GM19035 (cell line): Measurements from ENCODE around the gene GPR15.
A peak's percentile ranks its signal among the peaks of the same experiment; 100 is the strongest.
"Not testable (repeated sequence)": the region's sequence is repeated elsewhere in the genome, so short reads cannot be mapped to it uniquely, and the experiment has no call there.

Source experiments
- ATAC-seq: cut with Tn5 transposase; IDR thresholded peaks from one replicate; pipeline ENCODE4 v1.9.1; 2021; ENCODE audit not compliant: unreplicated experiment

GPR15 gene

DNA sequence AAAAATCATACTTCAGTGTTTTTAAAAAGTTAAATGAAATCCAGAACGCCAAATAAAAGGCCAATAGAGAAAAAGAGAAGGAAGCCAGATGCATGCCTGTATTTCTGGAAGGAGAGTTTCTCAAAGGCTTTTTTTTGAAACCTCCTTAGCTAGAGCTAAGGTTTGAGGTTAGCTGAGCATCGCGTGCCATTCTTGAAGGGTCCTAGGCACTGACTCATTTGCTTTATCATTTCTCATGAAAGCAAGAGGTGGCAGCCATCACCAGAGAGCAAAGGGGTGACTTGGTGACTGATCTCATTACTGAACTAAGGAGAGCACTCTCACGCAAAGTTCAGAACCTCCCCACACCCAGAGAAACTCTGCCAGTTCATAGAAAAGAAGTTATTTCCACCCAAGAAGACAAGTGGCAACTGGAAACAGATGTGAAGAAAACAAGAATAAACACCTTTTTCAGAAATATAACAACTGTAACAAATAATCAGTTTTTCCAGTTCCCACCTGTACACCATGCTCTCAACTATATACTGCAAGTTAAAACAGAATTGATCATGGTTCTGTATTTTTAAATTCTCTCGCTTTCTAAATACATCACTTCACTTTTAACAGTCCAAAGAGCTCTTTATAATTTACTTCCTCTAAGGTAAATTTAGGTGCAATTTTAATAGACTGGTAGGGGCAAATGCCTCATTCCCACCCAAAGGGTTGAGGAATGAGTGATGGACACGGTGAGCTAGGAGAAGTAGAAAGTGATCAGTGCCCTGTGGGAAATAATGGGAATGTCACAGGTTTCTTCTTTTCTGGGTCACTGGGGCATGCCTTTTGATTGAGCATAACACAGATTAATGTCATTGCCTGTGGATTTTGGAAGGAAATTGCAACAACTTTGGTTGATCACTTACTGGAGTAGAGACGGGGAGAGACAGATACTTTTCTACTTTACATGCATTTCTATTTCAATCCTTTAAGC is 24.7 kb downstream of the GPR15 start:
- ATAC-seq, result peak; percentile 77

DNA sequence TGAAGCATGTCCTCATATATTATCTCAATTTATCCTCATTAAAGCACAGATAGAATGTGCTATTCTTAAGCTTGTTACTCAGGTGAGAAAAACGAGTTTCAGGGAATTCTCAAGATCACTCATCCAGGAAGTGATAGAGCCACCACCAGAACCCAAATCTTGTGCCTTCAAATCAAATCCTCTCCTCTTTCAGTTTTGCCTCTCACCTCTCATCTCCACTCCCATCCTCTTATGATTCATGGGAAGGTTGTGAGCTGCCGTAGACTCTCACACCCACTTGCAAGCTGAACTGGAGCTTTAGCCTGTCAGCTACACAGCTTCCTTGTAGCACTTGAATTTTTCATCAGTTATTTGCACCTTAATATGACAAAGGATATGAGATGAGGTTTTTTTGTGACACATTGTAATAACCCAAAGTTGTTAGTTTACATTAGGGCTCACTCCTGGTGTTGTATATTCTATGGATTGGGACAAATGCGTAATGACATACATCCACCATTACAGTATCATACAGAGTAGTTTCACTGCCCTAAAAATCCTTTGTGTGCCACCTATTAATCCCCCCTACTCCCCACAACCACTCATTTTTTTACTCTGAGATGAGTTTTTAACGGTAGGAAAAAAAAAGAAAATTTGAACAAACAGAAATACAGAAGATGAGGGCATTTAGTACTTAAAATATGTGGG is 25.7 kb downstream of the GPR15 start:
- no peak for ATAC-seq

DNA sequence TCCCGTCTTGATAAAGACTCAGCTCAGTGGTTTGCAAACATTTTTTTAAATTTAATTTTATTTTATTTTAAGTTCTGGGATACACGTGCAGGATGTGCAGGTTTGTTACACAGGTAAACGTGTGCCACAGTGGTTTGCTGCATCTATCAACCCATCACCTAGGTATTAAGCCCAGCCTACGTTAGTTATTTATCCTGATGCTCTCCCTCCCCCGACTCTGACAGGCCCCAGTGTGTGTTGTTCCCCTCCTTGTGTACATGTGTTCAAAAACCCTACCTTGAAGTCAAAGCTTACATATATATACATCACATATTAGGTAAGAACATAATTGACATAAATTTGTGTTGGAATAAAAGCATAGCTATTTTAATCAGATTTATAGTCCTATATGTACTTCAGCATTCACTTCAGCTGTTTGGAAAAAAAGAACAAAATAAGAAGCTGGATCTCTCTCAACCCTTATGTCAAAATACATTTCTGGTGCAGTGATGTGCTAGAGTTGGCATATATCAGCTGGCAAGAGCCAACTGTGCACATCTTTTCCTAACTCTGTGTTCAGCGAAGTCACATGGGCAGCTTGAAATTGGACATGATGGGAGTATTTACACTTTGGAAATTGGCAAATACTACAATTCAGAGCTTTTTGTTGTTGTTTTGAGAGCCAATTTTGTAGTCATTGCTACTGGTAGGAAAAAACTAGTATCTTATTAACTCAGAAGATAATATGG is 26.5 kb downstream of the GPR15 start:
- ATAC-seq, result no peak

DNA sequence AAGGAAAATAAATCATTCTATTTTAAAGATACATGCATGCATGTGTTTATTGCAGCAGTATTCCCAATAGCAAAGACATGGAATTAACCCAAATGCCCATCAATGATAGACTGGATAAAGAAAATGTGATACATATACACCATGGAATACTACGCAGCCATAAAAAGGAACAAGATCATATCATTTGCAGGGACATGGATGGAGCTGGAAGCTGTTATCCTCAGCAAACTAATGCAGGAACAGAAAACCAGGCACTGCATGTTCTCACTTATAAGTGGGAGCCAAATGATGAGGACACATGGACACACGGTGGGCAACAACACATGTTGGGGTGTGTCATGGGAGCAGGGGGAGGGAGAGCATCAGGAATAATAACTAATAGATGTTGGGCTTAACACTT is 28.0 kb downstream of the GPR15 start:
- ATAC-seq, result not testable (repeated sequence)

DNA sequence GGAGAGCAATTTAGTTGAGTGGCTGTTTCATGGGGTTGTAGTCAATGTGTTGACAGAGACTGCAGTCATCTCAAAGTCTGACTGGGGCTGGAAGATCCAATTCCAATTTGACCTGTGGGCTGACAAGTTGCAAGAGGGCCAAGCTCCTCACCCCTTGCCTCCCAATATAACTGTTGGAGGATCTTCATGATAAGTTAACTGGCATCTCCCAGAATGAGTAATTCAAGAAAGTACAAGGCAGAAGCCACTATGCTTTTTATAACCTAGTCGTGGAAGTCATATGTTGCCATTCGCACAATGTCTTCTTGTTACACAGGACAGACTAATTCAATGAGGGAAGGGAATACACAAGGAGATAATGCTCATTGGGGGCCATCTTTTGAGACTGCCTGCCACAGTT is 29.1 kb downstream of the GPR15 start:
- no peak for ATAC-seq

DNA sequence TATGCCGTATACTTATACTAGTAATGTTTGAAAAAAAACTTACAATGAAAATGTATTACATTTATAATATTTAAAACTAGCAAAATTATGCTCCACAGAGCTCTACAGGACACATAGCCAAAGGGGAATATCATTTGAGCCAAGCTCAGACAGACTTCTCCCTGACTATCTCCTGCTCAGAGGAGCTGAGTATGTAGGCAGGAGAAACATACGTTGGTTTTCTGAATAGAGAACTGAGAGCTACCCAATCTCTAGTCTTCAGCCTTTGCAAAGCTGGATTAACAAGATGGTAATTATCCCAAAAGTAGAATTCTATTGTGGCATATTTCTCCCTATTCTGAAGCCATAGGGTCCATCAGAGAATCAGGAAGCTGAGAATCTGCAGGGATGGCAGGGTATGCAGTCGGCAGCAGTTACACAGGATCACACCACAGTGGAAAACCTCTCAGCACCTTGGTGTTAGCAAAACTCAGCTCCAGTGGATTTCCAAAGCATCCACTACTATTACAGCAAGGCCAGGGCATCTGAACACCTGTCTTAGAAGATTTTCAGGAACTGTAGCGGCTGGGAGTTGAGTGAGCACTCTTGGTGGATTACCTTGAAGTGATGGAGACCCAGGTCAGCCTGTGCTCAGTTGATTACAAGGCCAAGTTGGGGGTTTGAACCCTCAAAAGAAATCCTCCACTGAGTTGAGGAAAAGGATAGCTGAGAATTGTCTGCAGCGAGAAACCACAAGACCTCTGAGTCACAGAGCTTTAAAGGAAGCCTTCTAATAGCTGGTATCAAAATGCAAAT is 30.1 kb downstream of the GPR15 start:
- no peak for ATAC-seq

DNA sequence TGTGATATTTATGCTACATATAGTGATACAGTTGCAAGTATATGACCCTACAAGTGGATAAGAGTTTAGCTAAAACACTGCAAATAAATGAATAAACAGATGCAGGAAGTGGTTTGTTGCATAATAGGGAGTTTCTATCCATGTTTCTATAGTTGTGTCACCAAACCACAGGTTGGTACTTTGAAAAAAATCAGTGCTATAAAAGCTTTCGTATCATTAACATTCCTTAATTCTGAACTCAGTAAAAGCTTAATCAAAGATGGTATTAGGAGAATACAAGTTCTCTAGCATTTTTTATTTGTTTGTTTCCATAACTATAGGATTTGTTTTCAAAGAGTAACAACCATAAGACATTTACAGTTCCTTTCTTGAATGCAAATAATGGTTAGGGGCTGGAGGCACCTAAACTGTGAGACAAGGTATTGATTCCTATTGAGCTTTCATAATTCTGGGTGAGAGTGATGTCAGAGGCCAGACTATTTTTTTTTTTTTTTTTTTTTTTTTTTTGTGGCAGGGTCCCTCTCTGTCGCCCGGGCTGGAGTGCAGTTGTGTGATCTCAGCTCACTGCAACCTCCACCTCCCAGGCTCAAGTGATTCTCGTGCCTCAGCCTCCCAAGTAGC is 32.0 kb downstream of the GPR15 start:
- ATAC-seq, result peak; percentile 67

DNA sequence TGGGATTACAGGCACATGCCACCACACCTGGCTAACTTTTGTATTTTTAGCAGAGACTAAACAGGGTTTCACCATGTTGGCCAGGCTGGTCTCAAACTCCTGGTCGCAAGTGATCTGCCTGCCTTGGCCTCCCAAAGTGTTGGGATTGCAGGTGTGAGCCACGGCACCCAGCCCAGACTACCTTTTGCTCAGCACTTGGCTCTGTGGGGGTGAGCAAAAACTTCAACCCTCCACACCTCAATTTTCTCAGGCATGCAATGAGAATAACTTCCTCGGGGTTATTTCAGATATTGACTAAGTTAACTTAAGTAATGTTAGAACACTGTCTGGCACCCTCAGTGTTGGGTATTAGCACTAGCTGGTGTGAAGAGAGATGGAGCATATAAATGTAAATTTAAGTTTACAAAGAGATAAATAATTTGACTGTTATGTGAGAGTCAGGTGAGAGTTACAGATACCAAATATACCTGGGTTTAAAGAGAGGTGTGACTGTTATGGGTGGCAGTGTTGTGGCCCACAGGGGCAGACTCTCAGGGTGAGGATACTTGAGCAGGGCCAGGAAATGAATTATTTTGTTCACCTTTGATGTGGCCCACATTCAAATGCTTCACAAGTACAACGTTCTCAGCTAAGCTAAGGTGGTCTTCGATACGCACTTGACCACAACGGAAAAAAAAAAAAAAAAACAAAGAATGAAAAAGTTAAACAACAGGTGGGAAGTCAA is 32.7 kb downstream of the GPR15 start:
- peak; percentile 14 for ATAC-seq

DNA sequence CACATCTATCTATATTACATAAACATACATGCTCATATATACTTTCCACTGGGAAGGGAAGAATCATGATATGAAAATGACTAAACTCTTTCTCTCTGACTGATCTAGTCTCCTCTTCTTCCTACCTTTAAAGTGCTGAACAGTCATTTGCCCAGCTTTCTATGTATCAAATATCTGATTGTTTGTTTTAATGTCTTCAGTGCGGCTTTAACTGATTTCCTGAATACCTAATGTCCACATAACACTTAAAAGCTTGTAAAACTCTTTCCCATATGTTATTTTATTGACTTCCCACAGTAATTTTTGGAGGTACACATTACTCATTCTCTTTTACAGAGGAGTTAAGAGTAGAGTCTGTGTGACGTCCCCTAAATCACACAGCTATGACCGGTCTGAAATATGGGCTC is 33.5 kb downstream of the GPR15 start:
- no peak for ATAC-seq

DNA sequence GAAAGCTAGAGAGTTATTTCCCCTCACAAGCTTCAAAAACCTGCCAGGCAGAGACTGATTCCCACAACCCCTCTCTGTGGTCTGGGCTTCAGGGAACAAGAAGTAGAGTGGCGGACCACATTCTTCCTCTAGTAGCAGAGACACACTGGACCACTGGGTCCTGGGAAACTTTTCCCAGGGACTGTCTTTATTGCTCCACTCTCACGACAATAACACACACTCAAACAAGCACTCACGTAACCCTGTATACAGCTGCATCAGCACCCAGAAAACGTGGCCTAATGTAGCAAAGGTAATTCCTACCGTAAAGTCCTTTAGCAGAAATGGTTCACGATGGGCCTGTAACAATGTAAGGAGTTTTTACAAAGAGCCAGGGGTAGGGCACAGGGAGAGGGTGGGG is 34.1 kb downstream of the GPR15 start:
- no peak for ATAC-seq

DNA sequence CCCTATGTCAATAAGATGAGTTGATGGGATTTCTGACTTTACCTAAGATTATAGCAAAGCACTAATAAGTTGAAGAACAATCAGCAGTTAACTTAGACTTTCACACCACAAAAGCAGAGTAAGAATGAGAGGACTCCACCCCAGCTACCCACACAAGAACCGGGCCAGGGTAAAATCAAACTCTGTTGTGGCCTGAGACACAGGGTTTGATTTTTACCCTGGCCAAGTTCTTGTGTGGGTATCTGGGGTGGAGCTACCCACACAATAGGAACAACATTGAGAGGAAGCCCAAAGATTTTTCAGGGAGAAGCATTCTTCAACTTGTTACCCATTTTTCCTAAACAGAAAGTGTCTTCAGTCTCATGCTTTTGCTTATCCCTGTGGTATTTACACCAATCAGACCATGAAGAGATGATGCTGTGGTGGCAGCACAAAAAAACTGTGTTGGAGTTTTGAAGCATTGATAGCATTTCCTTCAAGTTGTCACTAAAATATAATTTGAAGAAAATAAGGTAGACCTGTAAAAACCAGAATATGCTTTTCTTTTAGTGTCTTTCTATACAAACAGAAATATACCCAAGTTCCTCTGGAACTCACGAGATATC is 36.0 kb downstream of the GPR15 start:
- peak; percentile 18 for ATAC-seq

DNA sequence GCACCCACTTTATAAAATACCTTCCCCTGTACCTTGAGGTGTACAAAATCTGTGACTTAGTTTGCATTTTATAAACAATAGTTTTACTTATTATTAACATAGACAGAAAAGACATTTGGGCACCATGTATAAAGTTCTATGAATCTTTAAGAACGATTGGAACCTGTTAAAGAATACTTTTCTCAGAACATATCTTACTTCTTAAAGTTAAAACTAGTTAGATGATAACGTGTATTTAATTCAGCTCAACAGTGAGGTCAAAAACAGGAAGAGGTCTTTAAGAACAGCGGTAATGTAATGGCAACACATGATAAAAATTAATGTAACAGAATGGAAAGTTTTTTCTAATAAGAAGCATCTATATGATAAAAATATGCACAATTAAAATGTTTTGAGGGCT is 36.6 kb downstream of the GPR15 start:
- ATAC-seq, result no peak

DNA sequence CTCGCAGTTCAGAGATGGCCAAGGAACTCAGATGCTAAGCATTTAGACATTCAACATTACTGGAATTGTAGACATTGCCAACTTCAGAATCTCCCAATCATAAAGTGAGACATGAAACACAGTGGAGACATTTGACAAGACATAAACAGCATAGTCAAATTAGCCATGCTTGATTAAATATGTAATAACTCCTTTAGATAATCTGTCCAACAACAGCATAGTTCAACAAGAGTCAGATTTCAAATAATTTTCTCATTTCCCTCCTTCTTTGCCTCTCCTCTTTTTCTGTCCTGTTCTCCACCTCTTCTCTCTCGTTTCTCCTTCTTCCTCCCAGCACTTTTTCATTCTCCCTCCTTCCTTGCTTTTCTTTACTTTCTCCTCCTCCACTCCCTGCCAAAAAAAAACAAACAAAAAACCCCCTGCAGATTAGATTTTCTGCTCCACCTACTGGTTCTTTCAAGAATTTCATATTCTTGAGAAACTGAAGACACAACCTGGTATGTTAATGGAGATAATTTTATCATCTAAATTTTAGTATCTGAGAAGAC is 41.5 kb downstream of the GPR15 start:
- peak; percentile 52 for ATAC-seq

DNA sequence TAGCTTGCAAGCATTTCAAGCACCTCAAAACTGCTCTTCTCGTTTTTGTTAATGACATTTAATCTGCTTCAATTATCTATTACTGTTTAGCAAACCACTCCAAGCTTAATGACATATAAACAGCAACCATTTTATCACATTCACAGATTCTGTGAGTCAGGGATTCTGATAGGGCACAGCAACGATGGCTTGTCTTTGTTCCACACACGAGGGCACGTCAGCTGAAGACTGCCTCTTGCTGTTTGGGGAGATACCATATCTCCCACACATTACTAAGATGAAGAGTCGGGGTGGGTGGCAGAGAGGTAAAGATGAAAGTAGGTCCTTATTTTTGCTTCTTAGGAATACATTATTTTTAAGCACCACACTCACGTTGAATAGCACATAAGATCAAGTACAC is 42.4 kb downstream of the GPR15 start:
- ATAC-seq, result no peak

DNA sequence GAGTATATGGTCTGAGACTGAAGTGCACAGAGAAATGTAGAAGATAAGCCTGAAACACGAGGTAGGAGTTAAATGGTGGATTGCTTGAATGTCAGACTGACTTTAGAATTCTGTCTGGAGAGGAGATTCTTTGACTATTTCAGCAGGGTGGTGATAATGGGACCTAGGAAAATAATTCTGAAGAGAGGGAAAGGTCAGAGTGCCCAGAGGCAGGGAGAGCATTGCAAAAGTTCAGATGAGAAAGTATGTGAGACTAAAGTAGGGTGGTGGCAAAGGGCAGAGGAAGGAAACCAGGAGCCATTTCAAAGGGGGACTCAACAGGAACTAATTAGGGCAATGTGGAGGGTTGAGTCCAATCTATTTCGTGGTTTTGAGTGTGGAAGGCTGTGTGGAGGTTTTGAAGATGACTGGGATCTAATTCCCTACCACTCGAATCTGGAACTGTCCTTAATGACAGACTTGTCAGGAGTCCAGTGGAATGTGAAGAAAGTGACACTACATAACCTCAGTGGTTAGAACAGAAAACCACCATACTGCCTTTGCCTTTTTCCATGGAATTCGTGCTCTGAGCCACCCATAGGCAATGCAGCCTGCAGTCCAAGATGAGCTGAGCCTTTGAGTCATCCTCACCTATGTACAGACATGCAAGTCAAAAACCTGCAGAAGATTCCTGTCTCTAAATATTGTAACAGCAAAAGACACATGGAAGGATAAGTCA is 45.6 kb downstream of the GPR15 start:
- no peak for ATAC-seq

DNA sequence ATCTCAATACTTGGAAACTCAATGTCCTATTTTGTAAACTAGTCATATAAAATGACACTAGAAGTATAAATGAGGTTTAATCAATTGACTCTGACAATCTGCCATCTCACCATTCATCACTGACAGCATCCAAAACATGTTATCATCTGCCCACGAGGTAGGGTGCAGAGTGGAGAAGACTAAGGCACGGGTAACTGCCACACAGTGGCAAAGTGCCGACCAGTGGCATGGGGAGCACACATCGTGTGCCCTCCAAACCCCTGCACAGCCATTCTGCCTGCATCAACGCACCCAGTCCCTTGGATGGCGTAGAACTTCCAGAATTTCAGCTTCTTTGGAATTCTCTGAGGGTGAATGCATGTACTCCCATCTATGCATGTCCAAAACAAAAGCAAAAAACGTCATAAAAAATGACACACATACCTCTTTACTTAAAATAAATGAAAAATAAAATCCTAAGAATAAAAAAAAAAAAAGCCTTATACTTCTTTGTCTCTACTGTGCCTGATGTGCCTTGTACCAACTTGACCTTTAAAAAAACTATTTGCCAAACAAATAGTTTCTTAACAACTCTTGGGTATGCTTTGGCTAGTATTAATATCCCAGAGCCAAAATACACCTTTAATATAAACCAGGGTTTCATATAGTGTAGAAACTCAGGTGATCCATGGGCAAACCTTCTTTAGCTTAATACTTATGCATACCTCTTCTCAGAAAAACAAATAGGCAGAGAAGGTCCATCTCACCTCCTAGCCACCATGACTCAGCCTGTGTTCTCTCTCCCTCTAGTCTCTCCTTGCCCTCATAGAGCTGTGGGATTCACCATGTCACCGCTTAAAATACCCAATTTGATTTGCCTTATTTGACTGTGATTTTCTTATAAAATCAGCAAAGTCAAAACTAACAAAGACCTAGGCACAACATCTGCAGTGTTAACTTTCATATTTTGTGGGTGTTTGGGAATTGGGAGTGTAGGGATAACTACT is 48.9 kb downstream of the GPR15 start:
- no peak for ATAC-seq

DNA sequence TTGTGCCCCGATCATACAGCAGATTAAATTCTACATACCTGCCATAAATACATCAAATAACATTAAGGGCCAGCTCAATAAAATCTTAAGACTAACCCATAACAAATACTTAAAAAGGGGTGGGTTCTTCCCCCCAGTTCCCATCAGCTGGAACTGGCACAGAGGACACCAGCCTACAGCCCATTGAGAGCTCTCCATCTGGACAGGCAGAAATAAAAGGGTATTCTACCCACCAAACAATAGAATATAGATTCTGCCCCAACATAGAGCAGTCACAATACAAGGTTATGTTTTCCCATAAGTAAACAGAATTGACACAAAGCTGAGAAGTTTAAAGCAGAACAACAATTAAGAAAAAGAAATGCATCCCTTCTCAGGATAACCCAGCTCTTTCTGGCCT is 49.7 kb downstream of the GPR15 start:
- ATAC-seq, result no peak
